ENCODE measurements around the gene APBA1.

The APBA1 gene

GRCh38 chr9:69382135-69382534 is 290.0 kb downstream of the APBA1 start (continued):
- TF ChIP-seq PATZ1 (CRISPR knock-in tag; IDR thresholded peaks at IDR 0.05; ENCODE audit: borderline replicate concordance) (no peak), ZNF8 (CRISPR knock-in tag; IDR thresholded peaks at IDR 0.05) (no peak), CREB5 (CRISPR knock-in tag; IDR thresholded peaks at IDR 0.05; ENCODE audit: low read depth) (no peak), RARB (CRISPR knock-in tag; IDR thresholded peaks at IDR 0.05) (no peak), ZFP3 (CRISPR knock-in tag; IDR thresholded peaks at IDR 0.05) (no peak)

- no peak; the same call in 1 of the 3 replicates for ATAC-seq
- TF ChIP-seq GLIS3 (CRISPR knock-in tag; IDR thresholded peaks at IDR 0.05): no peak
- TF ChIP-seq ISL1 (CRISPR knock-in tag; IDR thresholded peaks at IDR 0.05): no peak
- TF ChIP-seq SNAI2 (CRISPR knock-in tag; IDR thresholded peaks at IDR 0.05): no peak
- no peak for TF ChIP-seq ZFP3 (CRISPR knock-in tag; IDR thresholded peaks at IDR 0.05)
- TF ChIP-seq PPARA (CRISPR knock-in tag; IDR thresholded peaks at IDR 0.05; ENCODE audit: borderline replicate concordance): no peak
- no peak for TF ChIP-seq OSR1 (CRISPR knock-in tag; IDR thresholded peaks at IDR 0.05)
- no peak for TF ChIP-seq ZNF8 (CRISPR knock-in tag; IDR thresholded peaks at IDR 0.05)
- TF ChIP-seq ARNTL (CRISPR knock-in tag; IDR thresholded peaks at IDR 0.05; ENCODE audit: borderline replicate concordance, low read depth): no peak
These were observed 291.4 kb downstream of the APBA1 start for GRCh38 chr9:69380811-69381210.

- no peak for ATAC-seq
- TF ChIP-seq CSDC2 (CRISPR knock-in tag; IDR thresholded peaks at IDR 0.05) (no peak), ISL1 (CRISPR knock-in tag; IDR thresholded peaks at IDR 0.05) (no peak), ARNTL (CRISPR knock-in tag; IDR thresholded peaks at IDR 0.05; ENCODE audit: borderline replicate concordance, low read depth) (no peak), CSRNP3 (CRISPR knock-in tag; IDR thresholded peaks at IDR 0.05) (no peak), PATZ1 (CRISPR knock-in tag; IDR thresholded peaks at IDR 0.05; ENCODE audit: borderline replicate concordance) (no peak), ZFP30 (CRISPR knock-in tag; IDR thresholded peaks at IDR 0.05) (no peak), CREB5 (CRISPR knock-in tag; IDR thresholded peaks at IDR 0.05; ENCODE audit: low read depth) (no peak), ZNF8 (CRISPR knock-in tag; IDR thresholded peaks at IDR 0.05) (no peak), BACH2 (CRISPR knock-in tag; IDR thresholded peaks at IDR 0.05; ENCODE audit: borderline replicate concordance) (no peak), ZNF565 (CRISPR knock-in tag; conservative IDR thresholded peaks at IDR 0.05; ENCODE audit: low read depth) (no peak), SNAI2 (CRISPR knock-in tag; IDR thresholded peaks at IDR 0.05) (no peak)
These were observed 291.9 kb downstream of the APBA1 start for GRCh38 chr9:69380301-69380700.

GRCh38 chr9:69379270-69379982 is 292.7 kb downstream of the APBA1 start:
- TF ChIP-seq PATZ1 (CRISPR knock-in tag; IDR thresholded peaks at IDR 0.05; ENCODE audit: borderline replicate concordance): no peak
- TF ChIP-seq ZFP30 (CRISPR knock-in tag; IDR thresholded peaks at IDR 0.05): no peak
- no peak for TF ChIP-seq ARNTL (CRISPR knock-in tag; IDR thresholded peaks at IDR 0.05; ENCODE audit: borderline replicate concordance, low read depth)
- TF ChIP-seq ZNF8 (CRISPR knock-in tag; IDR thresholded peaks at IDR 0.05): no peak
- no peak for TF ChIP-seq CSRNP3 (CRISPR knock-in tag; IDR thresholded peaks at IDR 0.05)
- TF ChIP-seq TOX (CRISPR knock-in tag; IDR thresholded peaks at IDR 0.05; ENCODE audit: borderline replicate concordance): no peak
- ATAC-seq: peak; percentile 80

Measured in SK-N-SH treated with all-trans-retinoic acid at 6 μM for 48 hours (cell line).